Ishikawa (cell line): ENCODE results near the gene RAPGEF2.

ENCODE experiments used
- CEBPB ChIP-seq: IDR thresholded peaks from 2 replicates; pipeline ENCODE4 v1.6.1; 2012
- EP300 ChIP-seq: IDR thresholded peaks from 2 replicates; pipeline ENCODE4 v1.6.1; 2012; ENCODE audit warnings: borderline replicate concordance
- FOXM1 ChIP-seq: IDR thresholded peaks from 2 replicates; pipeline ENCODE4 v1.6.1; 2012; ENCODE audit warnings: low read depth, borderline replicate concordance
- NFIC ChIP-seq: IDR thresholded peaks from 2 replicates; pipeline ENCODE4 v1.6.1; 2012
- RAD21 ChIP-seq: IDR thresholded peaks from 2 replicates; pipeline ENCODE4 v1.6.1; 2012; ENCODE audit warnings: low read depth
- TAF1 ChIP-seq: IDR thresholded peaks from 2 replicates; pipeline ENCODE4 v1.6.1; 2012; ENCODE audit warnings: low read depth, mild to moderate bottlenecking
- TCF12 ChIP-seq: IDR thresholded peaks from 2 replicates; pipeline ENCODE4 v1.6.1; 2012; ENCODE audit warnings: low read depth
- YY1 ChIP-seq: IDR thresholded peaks from 2 replicates; pipeline ENCODE4 v1.6.1; 2012; ENCODE audit warnings: low read depth
- ZBTB7A ChIP-seq: IDR thresholded peaks from 2 replicates; pipeline ENCODE4 v1.6.1; 2012; ENCODE audit warnings: low read depth
- TF ChIP-seq, protein P1 (sequence below): IDR thresholded peaks from 2 replicates; pipeline ENCODE4 v1.6.1; 2012
- TF ChIP-seq, protein P2 (sequence below): IDR thresholded peaks from 2 replicates; pipeline ENCODE4 v1.6.1; 2012; ENCODE audit warnings: low read depth, mild to moderate bottlenecking
- TF ChIP-seq, protein P3 (sequence below): IDR thresholded peaks from 2 replicates; pipeline ENCODE4 v1.6.1; 2012

DNA sequence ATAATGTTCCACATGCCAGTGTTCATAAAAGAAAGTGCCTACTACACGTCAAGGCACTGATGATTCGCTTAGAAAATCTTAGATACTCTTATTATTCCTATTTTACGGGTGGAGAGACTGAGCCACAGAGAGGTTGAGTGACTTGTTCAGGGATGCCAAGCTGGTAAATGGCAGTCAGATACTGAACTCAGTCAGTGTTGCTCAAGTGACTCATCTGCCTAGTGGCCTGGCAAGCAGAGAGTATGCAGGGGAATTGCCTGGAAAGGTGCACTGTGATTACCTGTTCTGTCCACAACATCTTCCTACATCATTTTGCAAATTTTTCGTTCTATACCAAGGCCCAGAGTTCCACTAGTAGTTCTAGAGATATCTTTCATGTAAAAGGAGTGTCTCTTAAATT lies 68.4 kb downstream of the RAPGEF2 start:
- TF ChIP-seq, protein P1, sequence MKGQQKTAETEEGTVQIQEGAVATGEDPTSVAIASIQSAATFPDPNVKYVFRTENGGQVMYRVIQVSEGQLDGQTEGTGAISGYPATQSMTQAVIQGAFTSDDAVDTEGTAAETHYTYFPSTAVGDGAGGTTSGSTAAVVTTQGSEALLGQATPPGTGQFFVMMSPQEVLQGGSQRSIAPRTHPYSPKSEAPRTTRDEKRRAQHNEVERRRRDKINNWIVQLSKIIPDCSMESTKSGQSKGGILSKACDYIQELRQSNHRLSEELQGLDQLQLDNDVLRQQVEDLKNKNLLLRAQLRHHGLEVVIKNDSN = no peak
- TF ChIP-seq, protein P2, sequence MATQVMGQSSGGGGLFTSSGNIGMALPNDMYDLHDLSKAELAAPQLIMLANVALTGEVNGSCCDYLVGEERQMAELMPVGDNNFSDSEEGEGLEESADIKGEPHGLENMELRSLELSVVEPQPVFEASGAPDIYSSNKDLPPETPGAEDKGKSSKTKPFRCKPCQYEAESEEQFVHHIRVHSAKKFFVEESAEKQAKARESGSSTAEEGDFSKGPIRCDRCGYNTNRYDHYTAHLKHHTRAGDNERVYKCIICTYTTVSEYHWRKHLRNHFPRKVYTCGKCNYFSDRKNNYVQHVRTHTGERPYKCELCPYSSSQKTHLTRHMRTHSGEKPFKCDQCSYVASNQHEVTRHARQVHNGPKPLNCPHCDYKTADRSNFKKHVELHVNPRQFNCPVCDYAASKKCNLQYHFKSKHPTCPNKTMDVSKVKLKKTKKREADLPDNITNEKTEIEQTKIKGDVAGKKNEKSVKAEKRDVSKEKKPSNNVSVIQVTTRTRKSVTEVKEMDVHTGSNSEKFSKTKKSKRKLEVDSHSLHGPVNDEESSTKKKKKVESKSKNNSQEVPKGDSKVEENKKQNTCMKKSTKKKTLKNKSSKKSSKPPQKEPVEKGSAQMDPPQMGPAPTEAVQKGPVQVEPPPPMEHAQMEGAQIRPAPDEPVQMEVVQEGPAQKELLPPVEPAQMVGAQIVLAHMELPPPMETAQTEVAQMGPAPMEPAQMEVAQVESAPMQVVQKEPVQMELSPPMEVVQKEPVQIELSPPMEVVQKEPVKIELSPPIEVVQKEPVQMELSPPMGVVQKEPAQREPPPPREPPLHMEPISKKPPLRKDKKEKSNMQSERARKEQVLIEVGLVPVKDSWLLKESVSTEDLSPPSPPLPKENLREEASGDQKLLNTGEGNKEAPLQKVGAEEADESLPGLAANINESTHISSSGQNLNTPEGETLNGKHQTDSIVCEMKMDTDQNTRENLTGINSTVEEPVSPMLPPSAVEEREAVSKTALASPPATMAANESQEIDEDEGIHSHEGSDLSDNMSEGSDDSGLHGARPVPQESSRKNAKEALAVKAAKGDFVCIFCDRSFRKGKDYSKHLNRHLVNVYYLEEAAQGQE = no peak
- TF ChIP-seq TAF1 (no peak), YY1 (no peak), EP300 (no peak), TCF12 (no peak), ZBTB7A (no peak), CEBPB (no peak), NFIC (no peak), RAD21 (no peak), FOXM1 (no peak)
- TF ChIP-seq, protein P3, sequence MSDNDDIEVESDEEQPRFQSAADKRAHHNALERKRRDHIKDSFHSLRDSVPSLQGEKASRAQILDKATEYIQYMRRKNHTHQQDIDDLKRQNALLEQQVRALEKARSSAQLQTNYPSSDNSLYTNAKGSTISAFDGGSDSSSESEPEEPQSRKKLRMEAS = no peak
